ENCODE measurements around the gene TRIM29.

The TRIM29 gene

GRCh38 chr11:120089036-120090001 is 48.6 kb downstream of the TRIM29 start:
- DNase-seq: no peak

- DNase-seq: no peak
These were observed 49.9 kb downstream of the TRIM29 start for GRCh38 chr11:120088056-120088455.

GRCh38 chr11:120086651-120087050 is 51.3 kb downstream of the TRIM29 start:
- DNase-seq: peak; percentile 72

- DNase-seq: no peak
These were observed 57.9 kb downstream of the TRIM29 start for GRCh38 chr11:120079750-120080610.

GRCh38 chr11:120078397-120078796 is 59.5 kb downstream of the TRIM29 start:
- DNase-seq: no peak

- DNase-seq: no peak
These were observed 63.8 kb downstream of the TRIM29 start for GRCh38 chr11:120074076-120074475.

GRCh38 chr11:120073196-120073595 is 64.7 kb downstream of the TRIM29 start:
- no peak for DNase-seq

GRCh38 chr11:120068114-120068573 is 69.8 kb downstream of the TRIM29 start:
- peak; percentile 41 for DNase-seq

GRCh38 chr11:120067438-120068113 is 70.3 kb downstream of the TRIM29 start:
- DNase-seq: peak; percentile 60

- peak; percentile 60 for DNase-seq
These were observed 71.0 kb downstream of the TRIM29 start for GRCh38 chr11:120066738-120067437.

- no peak for DNase-seq
These were observed 72.0 kb downstream of the TRIM29 start for GRCh38 chr11:120065876-120066275.

- DNase-seq: no peak
These were observed 72.7 kb downstream of the TRIM29 start for GRCh38 chr11:120065176-120065575.

GRCh38 chr11:120064341-120064740 is 73.6 kb downstream of the TRIM29 start:
- DNase-seq: no peak

- DNase-seq: no peak
These were observed 74.1 kb downstream of the TRIM29 start for GRCh38 chr11:120063686-120064340.

GRCh38 chr11:120062561-120062930 is 75.4 kb downstream of the TRIM29 start:
- no peak for DNase-seq

- peak; percentile 92 for DNase-seq
These were observed 76.0 kb downstream of the TRIM29 start for GRCh38 chr11:120061761-120062560.
